Measurements from ENCODE around the gene CARM1.

CARM1 gene

GRCh38 chr19:10839114-10840050 lies 32.0 kb upstream of the CARM1 start:
- Histone ChIP-seq H4K20me1 (ENCODE audit: low read depth, low read length) (no peaks in the 10 kb centered on the region), H3K9me3 (ENCODE audit: insufficient read depth, low read length) (no peaks in the 10 kb centered on the region), H3K9ac (ENCODE audit: low read length) (no peak overlapping the region), H2AFZ (ENCODE audit: low read depth, low read length, severe bottlenecking) (no peak overlapping the region), H3K27me3 (ENCODE audit: low read length) (no peaks in the 10 kb centered on the region; the same call in 1 of the 2 replicates), H3K4me2 (ENCODE audit: low read depth, low read length, poor library complexity, severe bottlenecking) (no peak overlapping the region), H3F3A (ENCODE audit: insufficient read depth) (peaks cover 3% of the 10 kb centered on the region; the same call in 1 of the 2 replicates), H3K36me3 (ENCODE audit: low read length) (no peaks in the 10 kb centered on the region), H3K79me2 (ENCODE audit: insufficient read depth, low read length) (no peaks in the 10 kb centered on the region), H3K9me2 (replicated peaks; ENCODE audit: insufficient read depth, low read length) (no peaks in the 10 kb centered on the region), H3K27ac (ENCODE audit: low read depth, low read length) (no peak overlapping the region), H3K4me3 (ENCODE audit: insufficient read depth, low read length, poor library complexity, severe bottlenecking) (no peak overlapping the region)
- TF ChIP-seq CTCF (IDR thresholded peaks at IDR 0.05; ENCODE audit: insufficient read depth, low read length, poor library complexity, severe bottlenecking) (no peak), EZH2phosphoT487 (conservative IDR thresholded peaks at IDR 0.05; ENCODE audit: low read length) (no peak)

- no peak overlapping the region for H3K9ac ChIP-seq (ENCODE audit: low read length)
- no peaks in the 10 kb centered on the region for H3K36me3 ChIP-seq (ENCODE audit: low read length)
- H3K4me3 ChIP-seq (ENCODE audit: insufficient read depth, low read length, poor library complexity, severe bottlenecking), result no peak overlapping the region
- H3K27me3 ChIP-seq (ENCODE audit: low read length), result no peaks in the 10 kb centered on the region; the same call in 1 of the 2 replicates
- TF ChIP-seq EZH2phosphoT487 (conservative IDR thresholded peaks at IDR 0.05; ENCODE audit: low read length), result no peak
- TF ChIP-seq CTCF (IDR thresholded peaks at IDR 0.05; ENCODE audit: insufficient read depth, low read length, poor library complexity, severe bottlenecking), result no peak
- no peak overlapping the region for H3K4me2 ChIP-seq (ENCODE audit: low read depth, low read length, poor library complexity, severe bottlenecking)
- H3F3A ChIP-seq (ENCODE audit: insufficient read depth), result no peaks in the 10 kb centered on the region
- H3K9me2 ChIP-seq (replicated peaks; ENCODE audit: insufficient read depth, low read length), result no peaks in the 10 kb centered on the region
- peaks cover 7% of the 10 kb centered on the region; the same call in 1 of the 2 replicates for H3K9me3 ChIP-seq (ENCODE audit: insufficient read depth, low read length)
- H3K79me2 ChIP-seq (ENCODE audit: insufficient read depth, low read length), result no peaks in the 10 kb centered on the region
- no peak overlapping the region for H3K27ac ChIP-seq (ENCODE audit: low read depth, low read length)
- H4K20me1 ChIP-seq (ENCODE audit: low read depth, low read length), result no peaks in the 10 kb centered on the region
- no peak overlapping the region for H2AFZ ChIP-seq (ENCODE audit: low read depth, low read length, severe bottlenecking)
Measured at GRCh38 chr19:10842788-10843187, 28.6 kb upstream of the CARM1 start.

GRCh38 chr19:10846500-10847202 lies 24.7 kb upstream of the CARM1 start:
- TF ChIP-seq EZH2phosphoT487 (conservative IDR thresholded peaks at IDR 0.05; ENCODE audit: low read length) (no peak), CTCF (IDR thresholded peaks at IDR 0.05; ENCODE audit: insufficient read depth, low read length, poor library complexity, severe bottlenecking) (no peak)
- H3K27ac ChIP-seq (ENCODE audit: low read depth, low read length), result no peak overlapping the region

More at GRCh38 chr19:10846500-10847202, 24.7 kb upstream of the CARM1 start:
- no peak overlapping the region for H3K4me3 ChIP-seq (ENCODE audit: insufficient read depth, low read length, poor library complexity, severe bottlenecking)
- H2AFZ ChIP-seq (ENCODE audit: low read depth, low read length, severe bottlenecking), result no peak overlapping the region
- no peak overlapping the region for H3K4me2 ChIP-seq (ENCODE audit: low read depth, low read length, poor library complexity, severe bottlenecking)
- H3K27me3 ChIP-seq (ENCODE audit: low read length), result no peaks in the 10 kb centered on the region; the same call in 1 of the 2 replicates
- no peak overlapping the region for H3K9ac ChIP-seq (ENCODE audit: low read length)
- no peaks in the 10 kb centered on the region for H3K9me2 ChIP-seq (replicated peaks; ENCODE audit: insufficient read depth, low read length)
- no peaks in the 10 kb centered on the region for H3K79me2 ChIP-seq (ENCODE audit: insufficient read depth, low read length)
- peaks cover 7% of the 10 kb centered on the region; the same call in 1 of the 2 replicates for H3K9me3 ChIP-seq (ENCODE audit: insufficient read depth, low read length)
- H3K36me3 ChIP-seq (ENCODE audit: low read length), result no peaks in the 10 kb centered on the region
- no peaks in the 10 kb centered on the region for H3F3A ChIP-seq (ENCODE audit: insufficient read depth)
- H4K20me1 ChIP-seq (ENCODE audit: low read depth, low read length), result no peaks in the 10 kb centered on the region

Measured in SU-DHL-6 (cell line).